SK-N-SH (cell line): ENCODE results near the gene PECR.

Experiments used
- CTCF ChIP-seq: fragments of 200-600 bp; sonication (generic); IDR thresholded peaks from 2 replicates; pipeline ENCODE4 v1.6.1; 2017; ENCODE audit warnings: antibody characterized with exemption, mild to moderate bottlenecking, moderate library complexity
- NRF1 ChIP-seq: IDR thresholded peaks from 2 replicates; pipeline ENCODE4 v1.6.1; 2012; ENCODE audit warnings: low read depth, mild to moderate bottlenecking, low read length
- POLR2AphosphoS5 ChIP-seq: IDR thresholded peaks from 2 replicates; pipeline ENCODE4 v1.6.1; 2012; ENCODE audit warnings: low read depth, low read length

GRCh38 chr2:216126943-216127342, 45.3 kb upstream of the PECR start:
- TF ChIP-seq POLR2AphosphoS5: no peak
- no peak for TF ChIP-seq CTCF
- no peak for TF ChIP-seq NRF1
